Astrocyte (in vitro differentiated cells and primary cell): ENCODE data around the gene ZNF639. TPM values are rescaled to one million over a fixed set of nuclear protein-coding genes. Genes with fewer than 3 reads are reported as not detected.

Experiments used
- DNase-seq: peaks from one replicate; pipeline ENCODE4 v3.0.0-alpha.2; 2010; ENCODE audit warnings: low read depth
- FAIRE-seq: peaks from 2 replicates; lab custom pipeline; 2011; peaks lifted over from hg19 to GRCh38; lab: Jason Lieb, UNC
- H2AFZ ChIP-seq: 2 replicates; pipeline ENCODE4 v1.6.0; 2012; ENCODE audit warnings: low read depth, low read length, inconsistent platforms
- H3K27ac ChIP-seq: 2 replicates; pipeline ENCODE4 v1.5.1; 2011; ENCODE audit warnings: low read depth, low read length, inconsistent platforms
- H3K27me3 ChIP-seq: 2 replicates; pipeline ENCODE4 v1.6.0; 2011; ENCODE audit warnings: low read length, inconsistent platforms; ENCODE audit not compliant: insufficient read depth
- H3K36me3 ChIP-seq: 2 replicates; pipeline ENCODE4 v1.5.1; 2011; ENCODE audit warnings: low read length, inconsistent platforms; ENCODE audit not compliant: insufficient read depth
- H3K4me1 ChIP-seq: 2 replicates; pipeline ENCODE4 v1.5.1; 2011; ENCODE audit warnings: low read length, inconsistent platforms; ENCODE audit not compliant: insufficient read depth
- H3K4me2 ChIP-seq: 2 replicates; pipeline ENCODE4 v1.6.0; 2012; ENCODE audit warnings: low read length, inconsistent platforms
- H3K4me3 ChIP-seq: 2 replicates; pipeline ENCODE4 v1.5.1; 2011; ENCODE audit warnings: low read depth, mild to moderate bottlenecking, low read length, inconsistent platforms; ENCODE audit not compliant: insufficient read depth
- H3K79me2 ChIP-seq: 2 replicates; pipeline ENCODE4 v1.6.0; 2012; ENCODE audit warnings: mild to moderate bottlenecking, low read length, inconsistent platforms; ENCODE audit not compliant: insufficient read depth
- H3K9ac ChIP-seq: 2 replicates; pipeline ENCODE4 v1.6.0; 2012; ENCODE audit warnings: mild to moderate bottlenecking, low read length, inconsistent platforms
- H3K9me3 ChIP-seq: 2 replicates; pipeline ENCODE4 v1.5.1; 2012; ENCODE audit warnings: low read depth, mild to moderate bottlenecking, low read length, inconsistent platforms; ENCODE audit not compliant: insufficient read depth
- H4K20me1 ChIP-seq: 2 replicates; pipeline ENCODE4 v1.6.0; 2012; ENCODE audit warnings: low read length, inconsistent platforms; ENCODE audit not compliant: insufficient read depth
- H3K27ac Mint-ChIP-seq: one replicate; pipeline ENCODE4 v1.8.0; 2021; ENCODE audit warnings: mild to moderate bottlenecking, mixed read lengths; ENCODE audit not compliant: unreplicated experiment
- H3K27me3 Mint-ChIP-seq: one replicate; pipeline ENCODE4 v1.8.0; 2021; ENCODE audit warnings: low read depth, mixed read lengths; ENCODE audit not compliant: unreplicated experiment
- H3K36me3 Mint-ChIP-seq: one replicate; pipeline ENCODE4 v1.8.0; 2021; ENCODE audit warnings: low read depth, mixed read lengths; ENCODE audit not compliant: unreplicated experiment
- H3K4me1 Mint-ChIP-seq: one replicate; pipeline ENCODE4 v1.8.0; 2021; ENCODE audit warnings: low read depth, mixed read lengths; ENCODE audit not compliant: unreplicated experiment
- H3K4me3 Mint-ChIP-seq: one replicate; pipeline ENCODE4 v1.8.0; 2021; ENCODE audit warnings: mild to moderate bottlenecking, moderate library complexity, mixed read lengths; ENCODE audit not compliant: unreplicated experiment
- H3K9me3 Mint-ChIP-seq: one replicate; pipeline ENCODE4 v1.8.0; 2021; ENCODE audit warnings: mild to moderate bottlenecking, mixed read lengths; ENCODE audit not compliant: unreplicated experiment
- EZH2 ChIP-seq: IDR thresholded peaks from 2 replicates; pipeline ENCODE4 v1.6.1; 2012; ENCODE audit warnings: mild to moderate bottlenecking, low read length, inconsistent platforms; ENCODE audit not compliant: insufficient read depth
- total RNA-seq: library from RNA; stranded (reverse); gene quantifications from 2 replicates; pipeline ENCODE4 v1.2.1, GENCODE V29; 2021
- TF ChIP-seq, protein P1 (sequence below): IDR thresholded peaks from 2 replicates; pipeline ENCODE4 v1.5.1; 2011; ENCODE audit warnings: low read depth, mild to moderate bottlenecking, inconsistent platforms, low read length, moderate library complexity; ENCODE audit not compliant: insufficient read depth

ZNF639 gene
- total RNA-seq, 1 donor from 2014 or later = 34.4 TPM

DNA sequence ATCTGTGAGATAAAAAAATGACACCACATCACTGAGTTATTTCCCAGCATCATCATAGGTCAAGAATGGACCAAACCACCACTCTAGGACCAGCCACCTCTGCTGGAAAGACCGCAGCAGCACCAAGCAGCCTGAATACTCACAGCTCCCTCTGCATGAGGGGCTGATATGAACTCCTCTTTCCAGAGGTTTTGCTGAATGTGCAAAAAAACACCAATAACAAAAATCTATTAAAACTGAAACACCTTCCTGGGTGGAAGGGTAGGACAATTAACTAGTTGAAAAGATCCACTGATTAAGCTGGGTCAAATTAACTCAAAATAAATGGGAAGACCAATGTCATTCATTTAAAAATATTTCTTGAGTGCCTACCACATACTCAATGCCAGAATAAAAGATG is 43.0 kb upstream of the ZNF639 start:
- H3K4me3 Mint-ChIP-seq = no peak overlapping the region
- H3K36me3 Mint-ChIP-seq = no peaks in the 10 kb centered on the region
- Histone ChIP-seq H4K20me1 (no peaks in the 10 kb centered on the region), H3K36me3 (no peaks in the 10 kb centered on the region), H3K9me3 (no peaks in the 10 kb centered on the region), H3K27me3 (no peaks in the 10 kb centered on the region), H2AFZ (no peak overlapping the region), H3K4me3 (no peak overlapping the region), H3K9ac (no peak overlapping the region), H3K4me1 (no peaks in the 10 kb centered on the region), H3K27ac (no peak overlapping the region), H3K79me2 (no peaks in the 10 kb centered on the region), H3K4me2 (no peak overlapping the region)
- peaks cover 5% of the 10 kb centered on the region for H3K9me3 Mint-ChIP-seq
- TF ChIP-seq, protein P1, sequence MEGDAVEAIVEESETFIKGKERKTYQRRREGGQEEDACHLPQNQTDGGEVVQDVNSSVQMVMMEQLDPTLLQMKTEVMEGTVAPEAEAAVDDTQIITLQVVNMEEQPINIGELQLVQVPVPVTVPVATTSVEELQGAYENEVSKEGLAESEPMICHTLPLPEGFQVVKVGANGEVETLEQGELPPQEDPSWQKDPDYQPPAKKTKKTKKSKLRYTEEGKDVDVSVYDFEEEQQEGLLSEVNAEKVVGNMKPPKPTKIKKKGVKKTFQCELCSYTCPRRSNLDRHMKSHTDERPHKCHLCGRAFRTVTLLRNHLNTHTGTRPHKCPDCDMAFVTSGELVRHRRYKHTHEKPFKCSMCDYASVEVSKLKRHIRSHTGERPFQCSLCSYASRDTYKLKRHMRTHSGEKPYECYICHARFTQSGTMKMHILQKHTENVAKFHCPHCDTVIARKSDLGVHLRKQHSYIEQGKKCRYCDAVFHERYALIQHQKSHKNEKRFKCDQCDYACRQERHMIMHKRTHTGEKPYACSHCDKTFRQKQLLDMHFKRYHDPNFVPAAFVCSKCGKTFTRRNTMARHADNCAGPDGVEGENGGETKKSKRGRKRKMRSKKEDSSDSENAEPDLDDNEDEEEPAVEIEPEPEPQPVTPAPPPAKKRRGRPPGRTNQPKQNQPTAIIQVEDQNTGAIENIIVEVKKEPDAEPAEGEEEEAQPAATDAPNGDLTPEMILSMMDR = no peak
- TF ChIP-seq EZH2 = no peak
- H3K27me3 Mint-ChIP-seq = peaks cover 6% of the 10 kb centered on the region
- DNase-seq = no peak
- no peak for FAIRE-seq
- H3K27ac Mint-ChIP-seq = no peak overlapping the region
- peaks cover 6% of the 10 kb centered on the region for H3K4me1 Mint-ChIP-seq

DNA sequence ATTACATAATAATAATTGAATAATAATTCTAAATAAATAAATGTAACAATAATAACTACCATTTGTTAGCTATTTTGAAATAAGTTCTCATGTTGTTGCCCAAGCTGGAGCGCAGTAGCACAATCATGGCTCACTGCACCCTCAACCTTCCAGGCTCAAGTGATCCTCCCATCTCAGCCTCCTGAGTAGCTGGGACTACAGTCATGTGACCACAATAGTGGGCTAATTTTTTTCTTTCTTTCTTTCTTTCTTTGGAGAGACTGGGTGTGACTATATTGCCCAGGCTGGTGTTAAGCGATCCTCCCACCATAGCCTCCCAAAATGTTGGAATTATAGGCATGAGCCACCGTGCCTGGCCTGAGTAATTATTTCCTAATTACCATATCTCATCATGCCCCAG is 41.0 kb upstream of the ZNF639 start:
- no peaks in the 10 kb centered on the region for H3K27me3 ChIP-seq
- H3K79me2 ChIP-seq = no peaks in the 10 kb centered on the region
- H3K4me2 ChIP-seq = no peak overlapping the region
- no peaks in the 10 kb centered on the region for H3K9me3 ChIP-seq
- Mint-ChIP-seq H3K36me3 (no peaks in the 10 kb centered on the region), H3K4me1 (peaks cover 6% of the 10 kb centered on the region), H3K4me3 (no peak overlapping the region), H3K27ac (no peak overlapping the region), H3K27me3 (peaks cover 6% of the 10 kb centered on the region), H3K9me3 (peaks cover 5% of the 10 kb centered on the region)
- no peak overlapping the region for H3K27ac ChIP-seq
- no peak overlapping the region for H3K4me3 ChIP-seq
- TF ChIP-seq EZH2 = no peak
- TF ChIP-seq, protein P1 = no peak
- no peak overlapping the region for H2AFZ ChIP-seq
- FAIRE-seq (no peak), DNase-seq (no peak)
- H3K9ac ChIP-seq = no peak overlapping the region
- H3K36me3 ChIP-seq = no peaks in the 10 kb centered on the region
- H3K4me1 ChIP-seq = no peaks in the 10 kb centered on the region
- no peaks in the 10 kb centered on the region for H4K20me1 ChIP-seq

DNA sequence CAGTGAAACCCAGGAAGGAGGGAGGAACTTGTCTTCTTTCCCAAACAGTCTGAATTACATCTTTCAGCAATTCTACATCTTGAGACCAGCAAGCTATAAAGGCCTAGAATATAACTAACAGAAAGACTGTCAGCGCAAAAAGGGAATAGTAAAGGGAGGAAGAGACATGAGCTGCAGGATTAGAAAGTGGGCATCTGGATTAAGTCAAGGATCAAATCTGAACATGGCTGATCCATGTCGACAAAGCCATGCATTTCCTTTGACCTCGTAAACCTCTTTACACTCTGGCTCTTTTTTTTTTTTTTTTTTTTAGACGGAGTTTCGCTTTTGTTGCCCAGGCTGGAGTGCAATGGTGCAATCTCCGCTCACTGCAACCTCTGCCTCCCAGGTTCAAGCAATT is 36.5 kb upstream of the ZNF639 start:
- Mint-ChIP-seq H3K4me1 (peaks cover 5% of the 10 kb centered on the region), H3K36me3 (no peaks in the 10 kb centered on the region), H3K9me3 (no peaks in the 10 kb centered on the region), H3K27ac (no peak overlapping the region), H3K4me3 (no peak overlapping the region), H3K27me3 (peaks cover 2% of the 10 kb centered on the region)
- no peak for FAIRE-seq
- Histone ChIP-seq H4K20me1 (no peaks in the 10 kb centered on the region), H2AFZ (no peak overlapping the region), H3K4me2 (no peak overlapping the region), H3K4me1 (no peaks in the 10 kb centered on the region), H3K79me2 (no peaks in the 10 kb centered on the region), H3K4me3 (no peak overlapping the region), H3K27ac (no peak overlapping the region), H3K36me3 (no peaks in the 10 kb centered on the region), H3K9me3 (no peaks in the 10 kb centered on the region), H3K27me3 (no peaks in the 10 kb centered on the region), H3K9ac (no peak overlapping the region)
- no peak for DNase-seq
- no peak for TF ChIP-seq EZH2
- TF ChIP-seq, protein P1 = no peak
